HCT116 (cell line): ENCODE measurements around the gene RAI1.

Source experiments
- ATF3 ChIP-seq: IDR thresholded peaks from 2 replicates; pipeline ENCODE4 v1.6.1; 2012
- CEBPB ChIP-seq: IDR thresholded peaks from 2 replicates; pipeline ENCODE4 v1.6.1; 2012; ENCODE audit warnings: low read depth
- CTCF ChIP-seq, 3 experiments: fragments of 200-600 bp in 1 of 3; sonication (generic) in 1 of 3; IDR thresholded peaks in 2 of 3; conservative IDR thresholded peaks in 1 of 3; 2 replicates each; pipeline ENCODE4 v1.5.1; 2012 to 2017; ENCODE audit warnings: low read depth in 2 of 3, low read length in 2 of 3, antibody characterized with exemption in 1 of 3, borderline replicate concordance in 1 of 3, control low read depth in 1 of 3, mild to moderate bottlenecking in 1 of 3, mixed read lengths in 1 of 3, mixed run types in 1 of 3, moderate library complexity in 1 of 3; ENCODE audit not compliant: insufficient read depth in 1 of 3
- EZH2 ChIP-seq: fragments of 200-600 bp; sonication (generic); IDR thresholded peaks from 2 replicates; pipeline ENCODE4 v1.6.1; 2017; ENCODE audit warnings: antibody characterized with exemption, mixed run types
- POLR2A ChIP-seq: IDR thresholded peaks from 2 replicates; pipeline ENCODE4 v1.7.0; 2011; ENCODE audit warnings: borderline replicate concordance; ENCODE audit not compliant: insufficient read depth, insufficient read length; ENCODE audit errors: extremely low read depth
- POLR2AphosphoS5 ChIP-seq: IDR thresholded peaks from 2 replicates; pipeline ENCODE4 v1.6.1; 2011; ENCODE audit warnings: mild to moderate bottlenecking, low read depth, low read length, moderate library complexity
- RAD21 ChIP-seq: IDR thresholded peaks from 2 replicates; pipeline ENCODE4 v1.6.1; 2012; ENCODE audit warnings: low read depth, mild to moderate bottlenecking
- ZNF274 ChIP-seq: fragments of 200-500 bp; sonication (Bioruptor generic); IDR thresholded peaks from 2 replicates; pipeline ENCODE4 v1.6.1; 2014; ENCODE audit warnings: mild to moderate bottlenecking, low read depth, low read length, inconsistent platforms

DNA sequence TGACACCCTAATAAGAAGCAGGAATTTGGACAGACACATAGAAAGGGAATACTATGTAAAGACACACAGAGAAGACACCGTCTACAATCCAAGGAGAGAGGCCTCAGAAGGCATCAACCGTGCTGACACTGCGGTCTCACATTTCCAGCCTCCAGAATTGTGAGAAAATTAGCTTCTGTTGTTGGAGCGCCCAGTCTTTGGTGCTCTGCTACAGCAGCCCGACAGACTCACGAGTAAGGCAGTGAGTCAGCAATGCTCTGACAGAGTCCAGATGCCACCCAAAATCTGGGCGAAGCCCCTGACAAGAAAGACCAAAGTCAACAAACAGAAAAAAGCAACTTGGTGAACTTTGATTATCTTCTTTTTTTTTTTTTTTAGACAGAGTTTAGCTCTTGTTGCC is 32.5 kb upstream of the RAI1 start:
- TF ChIP-seq CTCF (IDR thresholded peaks at IDR 0.05 in 2 of 3, conservative IDR thresholded peaks at IDR 0.05 in 1 of 3; ENCODE audit: borderline replicate concordance in 1 of 3, insufficient read depth in 1 of 3, low read depth in 2 of 3, low read length in 2 of 3), result no peak
- no peak for TF ChIP-seq POLR2A
- TF ChIP-seq CEBPB, result no peak
- no peak for TF ChIP-seq ATF3
- TF ChIP-seq RAD21, result no peak
- TF ChIP-seq POLR2AphosphoS5, result no peak
- TF ChIP-seq EZH2, result no peak
- no peak for TF ChIP-seq ZNF274
